ENCODE results near the gene SCAPER.
A peak's percentile ranks its signal among the peaks of the same experiment; 100 is the strongest.
"Not testable (repeated sequence)": the region's sequence is repeated elsewhere in the genome, so short reads cannot be mapped to it uniquely, and the experiment has no call there.

The SCAPER gene

GRCh38 chr15:76553564-76553963 lies 351.6 kb downstream of the SCAPER start:
- DNase-seq, result no peak

- DNase-seq, result no peak
Measured at GRCh38 chr15:76553102-76553501, 352.0 kb downstream of the SCAPER start.

- no peak for DNase-seq
Measured at GRCh38 chr15:76546805-76547204, 358.3 kb downstream of the SCAPER start.

DNA sequence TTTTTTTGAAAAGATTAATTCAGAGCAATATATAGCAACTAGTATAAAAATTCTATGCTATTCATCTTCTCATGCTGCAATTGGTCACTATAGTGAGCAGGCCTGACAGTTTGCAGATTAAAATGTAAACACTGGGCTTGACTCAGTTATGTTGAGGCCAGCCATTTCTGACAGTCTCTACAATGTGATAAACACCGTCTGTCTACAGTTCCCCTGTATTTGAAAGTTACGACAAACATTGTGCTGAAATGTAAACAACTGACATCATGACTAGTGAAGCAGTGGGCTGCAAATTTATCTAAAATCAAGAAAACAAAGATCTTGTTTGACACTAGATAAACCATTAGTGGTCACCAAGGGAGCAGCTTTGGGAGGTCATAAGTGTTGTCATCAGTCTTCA lies 371.1 kb downstream of the SCAPER start:
- no peak for DNase-seq

GRCh38 chr15:76533060-76533820 lies 371.9 kb downstream of the SCAPER start:
- DNase-seq, result no peak

- no peak for DNase-seq
Measured at GRCh38 chr15:76529911-76530310, 375.2 kb downstream of the SCAPER start.

DNA sequence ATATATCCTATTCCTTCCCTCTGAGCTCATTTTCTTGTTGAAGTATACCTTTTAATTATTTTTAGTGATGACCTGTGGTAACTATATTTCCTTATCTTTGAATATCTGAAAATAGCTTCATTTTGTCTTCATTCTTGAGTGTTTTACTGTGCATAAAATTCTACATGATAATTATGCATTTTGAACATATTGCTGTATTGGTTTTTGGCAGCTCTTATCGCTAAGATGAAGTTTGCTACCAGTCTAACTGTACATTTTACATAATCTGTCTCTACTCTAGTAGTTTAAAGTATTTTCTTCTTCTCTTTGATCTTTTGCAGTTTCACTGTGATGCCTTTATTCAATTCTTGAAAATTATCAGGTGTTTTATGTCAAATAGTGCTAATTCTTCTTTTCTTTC lies 379.0 kb downstream of the SCAPER start:
- no peak for DNase-seq

DNA sequence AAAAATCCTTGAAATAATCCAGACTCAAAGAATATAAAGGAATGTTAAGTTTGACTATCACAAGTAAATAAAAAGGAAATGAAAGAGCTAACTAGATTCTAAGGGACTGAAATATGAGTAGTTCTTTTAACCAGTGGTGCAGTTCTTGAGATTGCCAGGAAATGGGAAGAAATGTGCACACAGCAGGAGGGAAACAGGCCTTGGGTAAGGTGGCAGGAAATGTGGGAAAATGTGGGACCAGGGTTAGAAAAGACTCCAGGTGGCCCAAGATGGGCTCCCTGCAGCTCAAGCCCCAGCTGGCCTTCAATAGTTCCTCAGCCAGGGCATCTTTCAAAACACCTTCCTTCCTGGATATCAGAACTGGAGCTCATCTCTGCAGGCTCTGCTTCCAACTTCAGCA lies 387.2 kb downstream of the SCAPER start:
- DNase-seq, result no peak

DNA sequence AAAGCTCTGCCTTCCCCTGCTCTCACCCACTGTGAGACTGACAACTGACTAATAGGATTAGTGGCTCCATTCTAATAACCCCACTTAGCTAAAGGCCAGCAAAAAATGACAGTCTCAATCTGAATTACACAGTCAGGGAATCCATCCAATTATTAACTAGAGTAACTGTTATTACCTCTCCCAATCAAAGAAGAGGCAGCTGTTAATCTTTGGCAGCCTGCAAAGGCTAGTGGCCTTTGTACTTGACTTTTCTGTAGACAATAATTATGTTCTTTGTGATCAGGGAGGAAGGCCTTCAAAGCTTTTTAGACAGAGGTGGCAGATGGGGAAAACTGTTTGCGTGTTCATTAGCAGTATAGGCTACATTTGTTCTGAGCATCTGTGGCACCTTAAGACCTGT lies 390.9 kb downstream of the SCAPER start:
- DNase-seq, result peak; percentile 64

GRCh38 chr15:76512971-76513370 lies 392.2 kb downstream of the SCAPER start:
- DNase-seq, result no peak

GRCh38 chr15:76510663-76511062 lies 394.5 kb downstream of the SCAPER start:
- not testable (repeated sequence) for DNase-seq

GRCh38 chr15:76503804-76504203 lies 401.3 kb downstream of the SCAPER start:
- no peak for DNase-seq

DNA sequence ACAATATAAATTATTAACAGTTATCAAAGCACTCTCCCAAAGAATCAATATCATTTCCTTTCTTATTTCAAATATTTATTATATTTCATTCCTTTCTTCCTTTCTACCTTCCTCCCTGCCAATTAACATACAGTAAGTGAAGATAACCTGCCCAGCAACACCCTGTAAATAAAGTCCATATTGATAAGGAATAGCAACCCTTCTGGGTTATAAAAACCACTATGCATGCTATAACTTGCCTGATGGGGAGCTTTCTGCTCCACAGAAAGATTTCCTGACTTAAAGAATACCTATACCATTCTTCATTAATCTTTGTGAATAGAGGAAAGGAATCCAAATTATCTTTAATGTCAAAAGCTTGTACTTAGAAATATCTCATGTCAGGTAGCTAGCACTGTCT lies 402.0 kb downstream of the SCAPER start:
- DNase-seq, result no peak

DNA sequence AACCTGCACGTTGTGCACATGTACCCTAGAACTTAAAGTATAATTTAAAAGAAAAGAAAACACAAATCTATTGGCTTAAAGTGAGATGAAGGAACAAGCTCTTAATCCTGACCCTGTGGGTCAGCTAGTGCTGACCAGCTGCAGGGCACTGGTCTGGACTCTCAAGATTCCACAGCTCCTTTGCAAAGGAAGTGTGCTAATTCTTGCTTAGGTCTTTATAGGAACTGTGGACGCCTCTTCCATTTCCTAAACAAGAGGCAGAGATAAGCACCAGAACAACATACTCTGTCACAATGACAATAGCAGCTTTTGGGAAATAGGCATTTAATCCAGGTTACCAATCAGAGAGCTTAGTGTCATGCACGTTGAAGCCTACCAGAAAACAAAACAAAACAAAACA lies 402.5 kb downstream of the SCAPER start:
- DNase-seq, result no peak

- DNase-seq, result not testable (repeated sequence)
Measured at GRCh38 chr15:76502185-76502584, 403.0 kb downstream of the SCAPER start.

GRCh38 chr15:76501726-76502125 lies 403.4 kb downstream of the SCAPER start:
- DNase-seq, result no peak

DNA sequence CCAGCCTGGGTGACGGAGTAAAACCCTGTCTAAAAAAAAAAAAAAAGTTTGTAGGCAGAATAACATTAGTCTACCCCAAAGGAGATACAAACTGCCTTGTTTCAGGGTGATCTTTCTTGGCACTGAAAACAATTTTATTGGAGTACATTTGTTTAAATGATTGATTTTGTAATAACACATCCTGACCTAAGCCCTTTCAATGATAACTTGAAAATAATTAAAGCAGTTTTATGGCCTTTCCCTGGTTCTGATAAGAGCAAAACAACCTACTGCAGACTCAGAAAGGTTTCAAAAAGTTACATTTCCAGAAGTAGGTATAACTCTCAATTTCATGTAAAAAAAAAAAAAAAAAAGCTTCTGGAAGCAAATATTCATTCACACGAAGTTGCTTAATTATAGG lies 404.1 kb downstream of the SCAPER start:
- DNase-seq, result no peak

DNA sequence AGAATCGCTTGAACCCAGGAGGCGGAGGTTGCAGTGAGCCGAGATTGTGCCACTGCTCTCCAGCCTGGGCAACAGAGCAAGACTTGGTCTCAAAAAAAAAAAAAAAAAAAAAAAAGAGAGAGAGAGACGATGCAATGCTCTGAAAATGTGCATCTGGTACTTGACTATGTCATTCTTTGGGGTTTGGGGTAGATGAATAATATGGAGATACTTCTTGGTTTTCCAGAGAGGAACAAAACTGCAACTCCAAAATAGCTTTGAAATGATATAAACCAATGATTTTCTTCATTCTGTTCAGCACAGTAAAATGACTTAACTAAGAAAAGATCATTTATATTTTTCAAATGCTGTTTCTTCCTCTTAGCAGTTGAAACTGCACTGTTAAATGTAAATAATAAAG lies 409.7 kb downstream of the SCAPER start:
- no peak for DNase-seq

DNA sequence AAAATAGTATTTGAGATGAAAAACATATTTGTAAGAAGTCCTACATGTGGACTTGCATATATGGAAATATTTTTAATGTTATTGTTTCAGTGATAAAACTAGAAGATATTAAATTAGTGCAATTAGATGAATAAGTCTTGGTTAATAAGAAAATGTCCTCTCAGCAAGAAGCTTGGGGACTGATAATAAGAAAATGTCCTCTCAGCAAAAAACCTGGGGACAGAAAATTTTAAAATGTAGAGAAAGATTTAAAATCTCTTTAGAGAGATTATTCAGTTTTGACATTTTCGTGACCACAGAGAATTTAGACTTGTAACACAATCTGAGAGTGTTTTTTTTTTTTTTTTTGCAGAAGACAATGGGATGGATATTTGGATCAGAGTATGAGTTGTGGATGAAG lies 412.6 kb downstream of the SCAPER start:
- DNase-seq, result no peak

DNA sequence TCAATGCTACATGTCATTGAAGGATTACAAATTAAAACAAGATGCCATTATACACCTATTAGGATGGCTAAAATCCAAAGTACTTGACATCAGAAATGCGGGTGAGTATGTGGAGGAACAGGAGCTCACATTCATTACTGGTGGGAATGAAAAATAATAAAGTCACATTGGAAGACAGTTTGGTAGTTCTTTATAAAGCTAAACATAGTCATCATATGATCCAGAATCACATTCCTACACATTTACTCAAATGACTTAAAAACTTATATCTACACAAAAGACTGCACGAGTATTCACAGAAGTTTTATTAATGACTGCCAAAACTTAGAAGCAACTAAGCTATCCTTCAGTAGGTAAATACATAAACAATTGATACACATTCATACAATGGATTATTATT lies 421.4 kb downstream of the SCAPER start:
- DNase-seq, result no peak

GRCh38 chr15:76483018-76483417 lies 422.1 kb downstream of the SCAPER start:
- DNase-seq, result no peak

GRCh38 chr15:76480267-76480666 lies 424.9 kb downstream of the SCAPER start:
- no peak for DNase-seq

DNA sequence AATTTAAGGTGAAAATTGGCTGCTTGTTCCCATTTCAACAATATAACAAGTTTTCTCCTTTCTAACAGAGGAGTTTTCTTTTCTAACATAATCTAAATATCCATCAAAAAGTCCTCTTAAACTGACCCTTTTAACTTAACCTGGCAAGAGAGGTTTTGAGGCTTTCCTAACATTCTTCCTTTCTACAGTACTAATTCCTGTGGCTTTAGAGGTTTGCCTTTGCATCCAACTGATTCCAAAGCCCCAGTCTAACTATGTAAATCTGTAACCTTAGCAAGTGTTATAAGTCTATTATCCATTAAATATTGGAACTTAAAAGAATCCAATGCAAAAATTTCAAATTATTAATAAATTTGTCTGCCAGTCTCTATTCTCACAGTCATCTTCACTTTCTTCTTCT lies 434.4 kb downstream of the SCAPER start:
- no peak for DNase-seq

DNA sequence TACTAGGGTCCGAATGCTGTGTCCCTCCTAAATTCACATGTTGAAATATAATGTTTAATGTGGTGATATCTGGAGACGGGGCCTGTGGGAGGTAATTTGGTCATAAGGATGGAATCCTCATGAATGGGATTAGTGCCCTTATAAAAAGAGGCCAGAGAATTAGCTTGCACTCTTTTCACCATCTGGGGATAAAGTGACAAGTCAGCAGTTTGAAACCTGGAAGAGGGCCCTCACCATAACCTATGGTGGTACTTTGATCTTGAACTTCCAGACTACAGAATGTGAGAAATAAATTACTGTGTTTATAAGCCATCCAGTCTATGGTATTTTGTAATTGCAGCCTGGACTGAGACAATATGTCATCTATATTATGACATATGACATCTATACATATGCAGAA lies 436.4 kb downstream of the SCAPER start:
- DNase-seq, result no peak

- no peak for DNase-seq
Measured at GRCh38 chr15:76467136-76467535, 438.0 kb downstream of the SCAPER start.
